Neural cell (in vitro differentiated cells): Measurements from ENCODE around the gene HLA-E. TPM values are rescaled to one million over a fixed set of nuclear protein-coding genes. Genes with fewer than 3 reads are reported as not detected.
"Not testable (repeated sequence)": the region's sequence is repeated elsewhere in the genome, so short reads cannot be mapped to it uniquely, and the experiment has no call there.

Experiments
- H2AFZ ChIP-seq: fragments of 200-600, 300-800 bp; sonication (generic), shearing (Covaris generic); 2 replicates; pipeline ENCODE4 v1.6.0; 2014; ENCODE audit warnings: low read depth, mild to moderate bottlenecking, antibody characterized with exemption, low read length, moderate library complexity
- H3F3A ChIP-seq: fragments of 200-600 bp; shearing (Covaris generic); 2 replicates; pipeline ENCODE4 v1.6.1; 2016; ENCODE audit warnings: mild to moderate bottlenecking, moderate library complexity, mixed read lengths, antibody characterized with exemption, low read length; ENCODE audit not compliant: insufficient read depth, poor library complexity, severe bottlenecking
- H3K27ac ChIP-seq: fragments of 200-600, 300-800 bp; sonication (generic), shearing (Covaris generic); 2 replicates; pipeline ENCODE4 v1.5.1; 2014; ENCODE audit warnings: mild to moderate bottlenecking, low read length, moderate library complexity
- H3K27me3 ChIP-seq: fragments of 300-800, 200-600 bp; sonication (generic), shearing (Covaris generic); 2 replicates; pipeline ENCODE4 v1.6.0; 2014; ENCODE audit warnings: mild to moderate bottlenecking, low read depth, low read length, moderate library complexity; ENCODE audit not compliant: insufficient read depth
- H3K36me3 ChIP-seq: fragments of 300-800, 200-600 bp; sonication (generic), shearing (Covaris generic); 2 replicates; pipeline ENCODE4 v1.5.1; 2014; ENCODE audit warnings: mild to moderate bottlenecking, antibody characterized with exemption, low read length, moderate library complexity; ENCODE audit not compliant: insufficient read depth
- H3K4me2 ChIP-seq: fragments of 300-800, 200-600 bp; sonication (generic), shearing (Covaris generic); 2 replicates; pipeline ENCODE4 v1.6.0; 2014; ENCODE audit warnings: mild to moderate bottlenecking, low read length
- H3K4me3 ChIP-seq: fragments of 300-800, 200-600 bp; sonication (generic), shearing (Covaris generic); 2 replicates; pipeline ENCODE4 v1.5.1; 2014; ENCODE audit warnings: mild to moderate bottlenecking, low read length, moderate library complexity
- H3K79me2 ChIP-seq: fragments of 200-600 bp; shearing (Covaris generic); replicated peaks from 2 replicates; pipeline ENCODE4 v1.6.0; 2014; ENCODE audit warnings: mild to moderate bottlenecking, low read length, moderate library complexity; ENCODE audit not compliant: insufficient read depth
- H3K9ac ChIP-seq: fragments of 300-800, 200-600 bp; sonication (generic), shearing (Covaris generic); 2 replicates; pipeline ENCODE4 v1.6.1; 2016; ENCODE audit warnings: mild to moderate bottlenecking, low read length, mixed read lengths
- H3K9me2 ChIP-seq: fragments of 200-600 bp; shearing (Covaris generic); 2 replicates; pipeline ENCODE4 v1.6.1; 2016; ENCODE audit warnings: mild to moderate bottlenecking, low read length, mixed read lengths; ENCODE audit not compliant: insufficient read depth
- H3K9me3 ChIP-seq: fragments of 200-600, 300-800 bp; sonication (generic), shearing (Covaris generic); 2 replicates; pipeline ENCODE4 v1.6.1; 2016; ENCODE audit warnings: mild to moderate bottlenecking, mixed run types, low read length, moderate library complexity, mixed read lengths
- H4K20me1 ChIP-seq: fragments of 200-600 bp; shearing (Covaris generic); 2 replicates; pipeline ENCODE4 v1.6.1; 2016; ENCODE audit warnings: mild to moderate bottlenecking, mixed run types; ENCODE audit not compliant: insufficient read depth
- EP300 ChIP-seq: fragments of 450-650 bp; conservative IDR thresholded peaks from 2 replicates; pipeline ENCODE4 v1.6.1; 2014; ENCODE audit warnings: antibody characterized with exemption, mild to moderate bottlenecking, moderate library complexity; ENCODE audit not compliant: poor library complexity, severe bottlenecking
- EZH2 ChIP-seq: fragments of 200-600, 300-800 bp; shearing (Covaris generic), sonication (generic); IDR thresholded peaks from 2 replicates; pipeline ENCODE4 v1.6.1; 2014; ENCODE audit warnings: antibody characterized with exemption, low read length, borderline replicate concordance, mild to moderate bottlenecking; ENCODE audit not compliant: insufficient read depth, poor library complexity, severe bottlenecking
- MXI1 ChIP-seq: fragments of 450-650 bp; conservative IDR thresholded peaks from 2 replicates; pipeline ENCODE4 v1.6.1; 2014; ENCODE audit warnings: antibody characterized with exemption, mild to moderate bottlenecking; ENCODE audit not compliant: poor library complexity, severe bottlenecking
- POLR2AphosphoS5 ChIP-seq: IDR thresholded peaks from 2 replicates; pipeline ENCODE4 v1.6.1; 2012
- RAD21 ChIP-seq: fragments of 450-650 bp; conservative IDR thresholded peaks from 2 replicates; pipeline ENCODE4 v1.6.1; 2014; ENCODE audit warnings: antibody characterized with exemption, mild to moderate bottlenecking, moderate library complexity
- SMC3 ChIP-seq: fragments of 450-650 bp; conservative IDR thresholded peaks from 2 replicates; pipeline ENCODE4 v1.6.1; 2014; ENCODE audit warnings: antibody characterized with exemption, mild to moderate bottlenecking, moderate library complexity; ENCODE audit not compliant: poor library complexity
- TAF1 ChIP-seq: IDR thresholded peaks from 2 replicates; pipeline ENCODE4 v1.6.1; 2012; ENCODE audit warnings: low read depth
- polyA plus RNA-seq: library from polyadenylated mRNA; depleted of rRNA; stranded (reverse); fragments of >200 nt; gene quantifications from 2 replicates; pipeline ENCODE4 v1.2.3, GENCODE V29; 2014
- TF ChIP-seq, protein P1 (sequence below): fragments of 450-650 bp; IDR thresholded peaks from 2 replicates; pipeline ENCODE4 v1.5.1; 2014; ENCODE audit warnings: antibody characterized with exemption, mild to moderate bottlenecking, moderate library complexity; ENCODE audit not compliant: poor library complexity, severe bottlenecking
- TF ChIP-seq, protein P2 (sequence below): IDR thresholded peaks from 2 replicates; pipeline ENCODE4 v1.6.1; 2012; ENCODE audit warnings: borderline replicate concordance

Gene HLA-E
- polyA plus RNA-seq, 1 donor from 2014 or later, result 0.51 TPM

DNA sequence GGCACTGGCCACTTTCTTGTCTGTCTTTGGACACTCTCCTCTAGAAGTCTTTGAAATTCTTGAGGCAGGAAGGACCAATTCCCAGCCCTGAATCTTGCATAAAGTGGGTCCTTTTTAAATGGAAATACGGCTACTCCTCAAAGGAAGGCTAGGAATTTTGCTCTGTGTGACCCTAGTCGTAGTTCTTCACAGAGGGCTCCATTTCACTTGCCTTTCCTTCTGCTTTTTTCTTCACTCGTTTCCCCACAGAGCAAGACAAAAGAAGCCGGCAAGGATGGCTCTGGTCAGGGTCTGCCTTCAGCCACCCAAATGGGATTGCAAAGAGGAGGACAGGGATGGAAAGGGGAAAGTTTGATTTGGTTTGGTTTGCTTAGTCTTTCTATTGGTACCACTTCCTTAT lies 25.8 kb downstream of the HLA-E start:
- H3K27me3 ChIP-seq, result no peaks in the 10 kb centered on the region
- no peak overlapping the region for H3K9ac ChIP-seq
- H2AFZ ChIP-seq, result no peak overlapping the region

DNA sequence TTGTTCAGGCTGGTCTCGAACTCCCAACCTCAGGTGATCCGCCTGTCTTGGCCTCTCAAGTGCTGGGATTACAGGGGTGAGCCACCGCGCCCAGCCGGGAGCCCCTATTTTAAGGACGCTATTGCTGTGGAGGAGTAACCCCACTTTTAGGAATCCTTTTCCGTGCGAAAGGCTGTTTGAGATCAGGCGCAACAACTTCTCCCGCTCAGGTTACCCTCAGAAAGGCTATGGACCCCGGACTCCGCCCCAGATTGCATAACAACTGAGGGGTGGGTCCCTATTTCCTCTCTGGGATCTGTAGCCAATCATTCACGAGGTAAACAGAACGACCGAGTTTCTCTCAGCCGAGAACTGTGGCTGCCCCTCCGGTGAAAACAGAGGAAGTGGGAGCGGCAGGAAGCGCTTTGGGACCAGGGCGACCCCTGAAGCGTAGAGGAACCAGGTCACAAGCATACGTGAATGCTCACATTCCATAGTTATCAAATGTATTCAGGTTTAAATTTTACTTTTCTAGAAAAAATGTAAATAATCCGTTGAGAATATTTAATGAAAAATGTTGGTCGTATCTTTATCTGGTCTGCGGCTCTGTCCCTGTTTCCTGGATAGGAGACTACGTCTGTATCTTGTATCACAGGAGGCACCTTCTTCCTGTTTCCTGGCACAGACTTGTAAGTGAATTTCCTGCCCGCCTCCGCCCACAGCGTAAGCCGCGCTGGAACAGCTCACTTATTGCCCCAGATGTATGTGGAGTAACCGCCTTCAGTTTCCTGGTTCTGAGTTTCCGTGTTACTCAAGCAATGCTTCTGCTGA lies 26.8 kb downstream of the HLA-E start:
- no peaks in the 10 kb centered on the region for H3K9me2 ChIP-seq
- H3K4me2 ChIP-seq, result no peak overlapping the region
- no peak overlapping the region for H3K4me3 ChIP-seq
- H3K9me3 ChIP-seq, result no peaks in the 10 kb centered on the region
- no peak overlapping the region for H2AFZ ChIP-seq
- H3F3A ChIP-seq, result no peaks in the 10 kb centered on the region
- H3K27me3 ChIP-seq, result no peaks in the 10 kb centered on the region
- H3K36me3 ChIP-seq, result no peaks in the 10 kb centered on the region
- no peaks in the 10 kb centered on the region for H3K79me2 ChIP-seq
- no peak overlapping the region for H3K9ac ChIP-seq
- H3K27ac ChIP-seq, result no peak overlapping the region
- no peak for TF ChIP-seq TAF1
- no peak for TF ChIP-seq RAD21
- no peak for TF ChIP-seq POLR2AphosphoS5
- no peak for TF ChIP-seq EZH2
- TF ChIP-seq, protein P1, sequence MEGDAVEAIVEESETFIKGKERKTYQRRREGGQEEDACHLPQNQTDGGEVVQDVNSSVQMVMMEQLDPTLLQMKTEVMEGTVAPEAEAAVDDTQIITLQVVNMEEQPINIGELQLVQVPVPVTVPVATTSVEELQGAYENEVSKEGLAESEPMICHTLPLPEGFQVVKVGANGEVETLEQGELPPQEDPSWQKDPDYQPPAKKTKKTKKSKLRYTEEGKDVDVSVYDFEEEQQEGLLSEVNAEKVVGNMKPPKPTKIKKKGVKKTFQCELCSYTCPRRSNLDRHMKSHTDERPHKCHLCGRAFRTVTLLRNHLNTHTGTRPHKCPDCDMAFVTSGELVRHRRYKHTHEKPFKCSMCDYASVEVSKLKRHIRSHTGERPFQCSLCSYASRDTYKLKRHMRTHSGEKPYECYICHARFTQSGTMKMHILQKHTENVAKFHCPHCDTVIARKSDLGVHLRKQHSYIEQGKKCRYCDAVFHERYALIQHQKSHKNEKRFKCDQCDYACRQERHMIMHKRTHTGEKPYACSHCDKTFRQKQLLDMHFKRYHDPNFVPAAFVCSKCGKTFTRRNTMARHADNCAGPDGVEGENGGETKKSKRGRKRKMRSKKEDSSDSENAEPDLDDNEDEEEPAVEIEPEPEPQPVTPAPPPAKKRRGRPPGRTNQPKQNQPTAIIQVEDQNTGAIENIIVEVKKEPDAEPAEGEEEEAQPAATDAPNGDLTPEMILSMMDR, result no peak
- no peak for TF ChIP-seq SMC3
- TF ChIP-seq, protein P2, sequence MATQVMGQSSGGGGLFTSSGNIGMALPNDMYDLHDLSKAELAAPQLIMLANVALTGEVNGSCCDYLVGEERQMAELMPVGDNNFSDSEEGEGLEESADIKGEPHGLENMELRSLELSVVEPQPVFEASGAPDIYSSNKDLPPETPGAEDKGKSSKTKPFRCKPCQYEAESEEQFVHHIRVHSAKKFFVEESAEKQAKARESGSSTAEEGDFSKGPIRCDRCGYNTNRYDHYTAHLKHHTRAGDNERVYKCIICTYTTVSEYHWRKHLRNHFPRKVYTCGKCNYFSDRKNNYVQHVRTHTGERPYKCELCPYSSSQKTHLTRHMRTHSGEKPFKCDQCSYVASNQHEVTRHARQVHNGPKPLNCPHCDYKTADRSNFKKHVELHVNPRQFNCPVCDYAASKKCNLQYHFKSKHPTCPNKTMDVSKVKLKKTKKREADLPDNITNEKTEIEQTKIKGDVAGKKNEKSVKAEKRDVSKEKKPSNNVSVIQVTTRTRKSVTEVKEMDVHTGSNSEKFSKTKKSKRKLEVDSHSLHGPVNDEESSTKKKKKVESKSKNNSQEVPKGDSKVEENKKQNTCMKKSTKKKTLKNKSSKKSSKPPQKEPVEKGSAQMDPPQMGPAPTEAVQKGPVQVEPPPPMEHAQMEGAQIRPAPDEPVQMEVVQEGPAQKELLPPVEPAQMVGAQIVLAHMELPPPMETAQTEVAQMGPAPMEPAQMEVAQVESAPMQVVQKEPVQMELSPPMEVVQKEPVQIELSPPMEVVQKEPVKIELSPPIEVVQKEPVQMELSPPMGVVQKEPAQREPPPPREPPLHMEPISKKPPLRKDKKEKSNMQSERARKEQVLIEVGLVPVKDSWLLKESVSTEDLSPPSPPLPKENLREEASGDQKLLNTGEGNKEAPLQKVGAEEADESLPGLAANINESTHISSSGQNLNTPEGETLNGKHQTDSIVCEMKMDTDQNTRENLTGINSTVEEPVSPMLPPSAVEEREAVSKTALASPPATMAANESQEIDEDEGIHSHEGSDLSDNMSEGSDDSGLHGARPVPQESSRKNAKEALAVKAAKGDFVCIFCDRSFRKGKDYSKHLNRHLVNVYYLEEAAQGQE, result no peak
- TF ChIP-seq EP300, result no peak
- no peak for TF ChIP-seq MXI1
- no peaks in the 10 kb centered on the region for H4K20me1 ChIP-seq

More for the DNA sequence above, 25.8 kb downstream of the HLA-E start:
- H4K20me1 ChIP-seq, result no peaks in the 10 kb centered on the region
- H3K27ac ChIP-seq, result no peak overlapping the region
- no peak overlapping the region for H3K4me3 ChIP-seq
- H3K9me3 ChIP-seq, result no peaks in the 10 kb centered on the region
- H3F3A ChIP-seq, result no peaks in the 10 kb centered on the region
- no peaks in the 10 kb centered on the region for H3K9me2 ChIP-seq
- H3K79me2 ChIP-seq, result no peaks in the 10 kb centered on the region
- no peak for TF ChIP-seq POLR2AphosphoS5
- no peak for TF ChIP-seq SMC3
- TF ChIP-seq, protein P2, result no peak
- TF ChIP-seq EP300, result no peak
- TF ChIP-seq, protein P1, result no peak
- TF ChIP-seq TAF1, result no peak
- TF ChIP-seq RAD21, result no peak
- TF ChIP-seq MXI1, result no peak
- TF ChIP-seq EZH2, result no peak
- no peak overlapping the region for H3K4me2 ChIP-seq
- no peaks in the 10 kb centered on the region for H3K36me3 ChIP-seq

DNA sequence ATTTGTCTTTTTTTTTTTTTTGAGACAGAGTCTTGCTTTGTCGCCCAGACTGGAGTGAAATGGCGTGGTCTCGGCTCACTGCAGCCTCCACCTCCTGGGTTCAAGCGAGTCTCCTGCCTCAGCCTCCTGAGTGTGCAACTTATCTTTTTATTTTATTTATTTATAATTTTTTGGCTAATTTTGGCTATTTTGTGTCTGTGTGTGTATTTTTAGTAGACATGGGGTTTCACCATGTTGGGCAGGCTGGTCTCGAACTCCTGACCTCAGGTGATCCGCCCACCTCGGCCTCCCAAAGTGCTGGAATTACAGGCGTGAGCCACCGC lies 27.4 kb downstream of the HLA-E start:
- not testable (repeated sequence) for H3K4me3 ChIP-seq, H3F3A ChIP-seq, H3K4me2 ChIP-seq, H3K9me3 ChIP-seq, H2AFZ ChIP-seq, H3K27ac ChIP-seq, H3K36me3 ChIP-seq, H3K27me3 ChIP-seq, H3K9ac ChIP-seq, H3K79me2 ChIP-seq, H4K20me1 ChIP-seq, H3K9me2 ChIP-seq
